ENCODE measurements around the gene ZNF821. TPM values are rescaled to one million over a fixed set of nuclear protein-coding genes. Genes with fewer than 3 reads are reported as not detected.

ZNF821 gene
- total RNA-seq, 3 donors from 2014 or later (not counting 1 experiment from before 2014, with no cell fraction given) = 14.0 to 19.1 (median 18.2) TPM

DNA sequence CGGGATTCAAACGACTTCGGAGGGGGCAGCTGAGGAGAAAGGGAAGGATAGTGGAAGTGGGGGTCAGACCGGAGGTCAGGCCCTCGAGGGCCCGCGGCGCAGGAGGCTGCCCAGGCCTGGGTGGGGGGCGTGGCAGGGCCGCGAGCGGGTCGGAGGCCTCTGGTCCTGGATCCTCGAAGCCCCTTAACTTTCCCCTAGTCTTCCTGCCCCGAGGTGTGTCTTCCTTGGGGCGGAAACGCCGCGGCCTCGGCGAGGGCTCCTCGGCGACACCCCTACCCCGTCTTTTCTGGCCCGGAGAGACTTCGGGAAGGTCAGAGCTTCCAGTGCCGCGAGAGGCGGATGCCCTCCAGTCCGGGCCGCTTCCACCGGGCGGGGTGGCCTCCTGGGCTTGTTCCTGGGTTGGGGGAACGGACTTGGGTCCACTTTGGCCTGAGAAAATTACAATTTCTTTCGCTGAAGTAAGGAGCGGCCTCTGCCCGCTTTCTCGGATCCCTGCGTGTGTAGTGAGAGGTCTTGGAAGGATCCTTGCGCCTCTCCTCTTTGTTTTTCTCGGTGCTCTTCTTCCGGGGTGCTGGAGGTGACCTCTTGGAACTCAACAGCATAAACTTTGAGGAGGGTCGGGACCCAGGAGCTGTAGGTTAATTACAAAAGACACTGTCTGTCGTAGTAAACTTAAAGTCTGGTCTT, 11.8 kb upstream of the ZNF821 start:
- under 1% methylated on average over 44 of the region's 44 CpGs for WGBS (ENCODE audit: insufficient coverage)
- no peaks in the 10 kb centered on the region for H3K27me3 ChIP-seq (ENCODE audit: control insufficient read depth, insufficient read depth, low read length)
- TF ChIP-seq, protein P1, sequence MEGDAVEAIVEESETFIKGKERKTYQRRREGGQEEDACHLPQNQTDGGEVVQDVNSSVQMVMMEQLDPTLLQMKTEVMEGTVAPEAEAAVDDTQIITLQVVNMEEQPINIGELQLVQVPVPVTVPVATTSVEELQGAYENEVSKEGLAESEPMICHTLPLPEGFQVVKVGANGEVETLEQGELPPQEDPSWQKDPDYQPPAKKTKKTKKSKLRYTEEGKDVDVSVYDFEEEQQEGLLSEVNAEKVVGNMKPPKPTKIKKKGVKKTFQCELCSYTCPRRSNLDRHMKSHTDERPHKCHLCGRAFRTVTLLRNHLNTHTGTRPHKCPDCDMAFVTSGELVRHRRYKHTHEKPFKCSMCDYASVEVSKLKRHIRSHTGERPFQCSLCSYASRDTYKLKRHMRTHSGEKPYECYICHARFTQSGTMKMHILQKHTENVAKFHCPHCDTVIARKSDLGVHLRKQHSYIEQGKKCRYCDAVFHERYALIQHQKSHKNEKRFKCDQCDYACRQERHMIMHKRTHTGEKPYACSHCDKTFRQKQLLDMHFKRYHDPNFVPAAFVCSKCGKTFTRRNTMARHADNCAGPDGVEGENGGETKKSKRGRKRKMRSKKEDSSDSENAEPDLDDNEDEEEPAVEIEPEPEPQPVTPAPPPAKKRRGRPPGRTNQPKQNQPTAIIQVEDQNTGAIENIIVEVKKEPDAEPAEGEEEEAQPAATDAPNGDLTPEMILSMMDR (IDR thresholded peaks at IDR 0.05) = no peak
- Mint-ChIP-seq H3K27me3 (ENCODE audit: low read depth in 2 of 2) (no peaks in the 10 kb centered on the region), H3K4me3 (peak overlapping the region; percentile 96), H3K9me3 (no peaks in the 10 kb centered on the region), H3K27ac (peak overlapping the region; percentile 95 to 98), H3K36me3 (no peaks in the 10 kb centered on the region), H3K4me1 (peaks cover 31 to 41% of the 10 kb centered on the region in 2 donors)
- intact Hi-C loops (cut with micrococcal nuclease) = loop anchor here (1.0 to 5.0 kb wide), 4 partner anchors 12 to 112 kb away; partner anchors contain the start of genes AP1G1, ATXN1L, DHODH and ZNF821
- no peaks in the 10 kb centered on the region for H3K9me3 ChIP-seq (ENCODE audit: control insufficient read depth, insufficient read depth, low read length)
- peak; percentile 23 to 40 (median 31) for ATAC-seq
- H3K27ac ChIP-seq (ENCODE audit: low read length) = peak overlapping the region; percentile 87
- H3K4me1 ChIP-seq (ENCODE audit: control insufficient read depth, insufficient read depth, low read length) = peaks cover 35% of the 10 kb centered on the region
- peak in 1 of 2 donors; percentile 46 for DNase-seq
- peak overlapping the region; percentile 68 for H3K4me3 ChIP-seq (ENCODE audit: low read length)
- no peaks in the 10 kb centered on the region for H3K36me3 ChIP-seq (ENCODE audit: control insufficient read depth, insufficient read depth, low read length)

DNA sequence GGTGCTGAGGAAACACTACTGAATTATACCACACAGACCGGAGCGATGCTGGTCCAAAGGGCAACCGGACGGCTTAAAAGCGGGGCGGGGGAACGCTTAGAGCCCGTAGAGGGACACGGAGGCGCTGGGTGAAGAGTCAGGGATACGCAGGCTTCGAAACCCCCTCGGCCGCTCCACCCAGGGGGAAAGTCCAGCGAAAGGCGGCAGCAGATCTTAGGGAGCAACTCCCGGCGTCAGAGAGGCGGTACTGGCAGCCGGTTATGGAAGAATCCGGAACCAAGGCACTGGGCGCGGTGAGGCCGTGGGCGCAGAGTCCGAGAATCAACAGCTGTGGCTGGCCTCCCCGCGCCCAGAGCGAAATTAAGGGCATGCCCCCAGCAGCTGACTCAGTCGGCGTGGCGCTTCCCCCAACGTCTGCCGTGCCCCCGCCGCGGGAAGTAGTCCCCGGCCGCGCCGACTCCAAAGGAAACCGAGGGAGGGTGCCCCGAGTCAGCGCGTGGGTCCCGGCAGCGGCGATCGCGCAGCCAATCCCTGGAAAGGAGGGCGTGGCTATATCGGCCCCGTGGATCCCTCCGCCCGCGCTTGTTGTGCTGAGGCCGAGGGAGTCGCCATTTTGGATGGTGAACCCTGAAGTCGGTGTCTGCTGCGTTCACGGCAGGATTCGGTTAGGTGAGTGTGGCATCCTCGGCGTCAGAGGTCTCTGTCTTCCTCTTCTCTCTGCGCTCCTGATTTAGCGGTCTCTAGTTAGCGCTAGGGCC, 11.1 kb upstream of the ZNF821 start, which contains the start of gene IST1:
IST1 (plus strand) TSS at position 611 of the 758 bp plus-strand sequence. CDS start 20,110 bp downstream, outside the sequence.
- H3K27me3 ChIP-seq (ENCODE audit: control insufficient read depth, insufficient read depth, low read length) = no peaks in the 10 kb centered on the region
- TF ChIP-seq, protein P1 (IDR thresholded peaks at IDR 0.05) = no peak
- H3K9me3 ChIP-seq (ENCODE audit: control insufficient read depth, insufficient read depth, low read length) = no peaks in the 10 kb centered on the region
- H3K4me3 ChIP-seq (ENCODE audit: low read length) = peak within 1 kb of the TSS; percentile 68
- H3K4me3 Mint-ChIP-seq = peak within 1 kb of the TSS; percentile 96
- H3K36me3 ChIP-seq (ENCODE audit: control insufficient read depth, insufficient read depth, low read length) = no peaks in the 10 kb centered on the region
- H3K27ac ChIP-seq (ENCODE audit: low read length) = peak within 1 kb of the TSS; percentile 87
- under 1% methylated on average over 66 of the region's 67 CpGs for WGBS (ENCODE audit: insufficient coverage)
- H3K27me3 Mint-ChIP-seq (ENCODE audit: low read depth in 2 of 2) = no peaks in the 10 kb centered on the region
- intact Hi-C loops (cut with micrococcal nuclease) = loop anchor here (1.0 to 5.0 kb wide), 4 partner anchors 11 to 113 kb away; partner anchors contain the start of genes AP1G1, ATXN1L, DHODH and ZNF821
- DNase-seq (peak; percentile 97 to 99), ATAC-seq (peak; percentile 92 to 98 (median 92))
- H3K27ac Mint-ChIP-seq = peak within 1 kb of the TSS; percentile 95 to 98
- H3K4me1 ChIP-seq (ENCODE audit: control insufficient read depth, insufficient read depth, low read length) = peaks cover 32% of the 10 kb centered on the region
- no peaks in the 10 kb centered on the region for H3K9me3 Mint-ChIP-seq
- no peaks in the 10 kb centered on the region for H3K36me3 Mint-ChIP-seq
- peaks cover 25 to 35% of the 10 kb centered on the region in 2 donors for H3K4me1 Mint-ChIP-seq

DNA sequence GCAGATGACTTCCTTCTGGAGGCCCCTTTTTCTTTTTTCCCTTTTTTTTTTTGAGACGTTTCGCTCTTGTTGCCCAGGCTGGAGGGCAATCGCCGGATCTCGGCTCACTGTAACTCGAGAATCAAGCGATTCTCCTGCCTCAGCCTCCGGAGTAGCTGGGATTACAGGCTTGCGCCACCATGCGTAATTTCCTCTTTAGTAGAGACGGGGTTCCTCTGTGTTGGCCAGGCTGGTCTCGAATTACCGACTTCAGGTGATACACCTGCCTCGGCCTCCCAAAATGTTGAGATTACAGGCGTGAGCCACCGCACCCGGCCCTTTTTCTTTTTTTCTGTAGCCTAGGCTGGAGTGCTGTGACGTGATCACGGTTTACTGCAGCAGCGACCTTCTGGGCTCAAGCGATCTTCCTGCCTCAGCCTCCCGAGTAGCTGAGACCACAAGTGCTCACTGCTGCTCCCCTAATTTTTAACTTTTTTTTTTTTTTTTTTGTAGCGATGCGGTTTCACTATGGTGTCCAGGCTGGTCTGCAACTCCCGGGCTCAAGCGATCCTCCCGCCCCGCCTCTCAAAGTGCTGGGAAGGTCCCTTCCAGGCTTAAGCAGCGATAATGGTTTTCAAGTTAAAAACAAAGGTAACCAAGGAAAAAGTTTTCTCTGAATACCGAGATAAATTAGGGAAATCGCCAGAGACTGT, 10.4 kb upstream of the ZNF821 start:
- Histone ChIP-seq H3K4me1 (ENCODE audit: control insufficient read depth, insufficient read depth, low read length) (peaks cover 32% of the 10 kb centered on the region), H3K9me3 (ENCODE audit: control insufficient read depth, insufficient read depth, low read length) (no peaks in the 10 kb centered on the region), H3K36me3 (ENCODE audit: control insufficient read depth, insufficient read depth, low read length) (no peaks in the 10 kb centered on the region), H3K4me3 (ENCODE audit: low read length) (peak overlapping the region; percentile 68), H3K27ac (ENCODE audit: low read length) (peak overlapping the region; percentile 87), H3K27me3 (ENCODE audit: control insufficient read depth, insufficient read depth, low read length) (no peaks in the 10 kb centered on the region)
- H3K36me3 Mint-ChIP-seq = no peaks in the 10 kb centered on the region
- DNase-seq (peak; percentile 28 to 72), ATAC-seq (peak in 2 of 3 donors; percentile 1 to 6)
- H3K27me3 Mint-ChIP-seq (ENCODE audit: low read depth in 2 of 2) = no peaks in the 10 kb centered on the region
- peak overlapping the region; percentile 95 to 98 for H3K27ac Mint-ChIP-seq
- H3K9me3 Mint-ChIP-seq = no peaks in the 10 kb centered on the region
- peaks cover 23 to 32% of the 10 kb centered on the region in 2 donors for H3K4me1 Mint-ChIP-seq
- intact Hi-C loops (cut with micrococcal nuclease) = no loop called here
- WGBS (ENCODE audit: insufficient coverage) = under 1% methylated on average over 31 of the region's 31 CpGs
- peak overlapping the region; percentile 96 for H3K4me3 Mint-ChIP-seq
- TF ChIP-seq, protein P1 (IDR thresholded peaks at IDR 0.05) = no peak
